ENCODE measurements around the gene MAGI2. TPM values are rescaled to one million over a fixed set of nuclear protein-coding genes. Genes with fewer than 3 reads are reported as not detected.

The MAGI2 gene
- total and polyA plus RNA-seq, 4 donors, result 0.37 to 4.1 (median 1.4) TPM

DNA sequence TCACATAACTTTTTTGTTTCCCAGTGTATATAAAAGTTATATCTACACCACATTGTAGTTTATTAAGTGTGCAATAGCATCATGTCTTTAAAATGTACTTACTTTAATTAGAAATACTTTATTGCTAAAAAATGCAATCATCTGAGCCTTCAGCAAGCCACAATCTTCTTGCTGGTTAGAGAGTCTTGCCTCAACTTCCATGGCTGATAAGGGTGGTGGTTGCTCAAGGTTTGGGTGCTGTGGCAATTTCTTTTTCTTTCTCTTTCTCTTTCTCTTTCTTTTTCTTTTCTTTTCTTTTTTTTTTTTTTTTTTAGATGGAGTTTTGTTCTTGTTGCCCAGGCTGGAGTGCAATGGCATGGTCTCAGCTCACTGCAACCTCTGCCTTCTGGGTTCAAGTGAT, 360.0 kb downstream of the MAGI2 start (continued):
- TF ChIP-seq HNF4G (IDR thresholded peaks at IDR 0.05) (no peak), ATF3 (IDR thresholded peaks at IDR 0.05) (no peak), FOXA1 (IDR thresholded peaks at IDR 0.05) (no peak), SP1 (IDR thresholded peaks at IDR 0.05) (no peak), FOXA2 (IDR thresholded peaks at IDR 0.05) (no peak)

DNA sequence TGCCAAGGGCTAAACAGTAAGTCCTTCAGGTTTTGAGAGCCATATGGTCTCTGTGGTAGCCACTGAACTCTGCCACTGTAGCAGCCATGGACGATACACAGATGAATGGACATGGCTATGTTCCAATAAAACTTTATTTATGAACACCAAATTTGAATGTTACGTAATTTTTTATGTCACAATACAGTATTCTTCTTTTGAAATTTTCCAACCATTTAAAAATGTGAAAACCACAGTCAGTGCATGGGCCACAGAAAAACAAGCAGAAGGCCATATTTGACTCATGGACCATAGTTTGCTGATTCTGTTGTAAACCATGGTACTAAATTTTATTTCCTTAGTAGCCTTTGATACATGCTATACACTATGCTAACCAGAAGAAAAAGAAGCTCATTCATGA, 361.8 kb downstream of the MAGI2 start:
- Histone ChIP-seq H3K27ac (ENCODE audit: low read depth in 1 of 2, low read length in 2 of 2) (no peak overlapping the region), H3K36me3 (ENCODE audit: control insufficient read depth in 4 of 4, insufficient read depth in 3 of 4, low read depth in 1 of 4, low read length in 3 of 4) (no peaks in the 10 kb centered on the region), H3K9me3 (ENCODE audit: control insufficient read depth in 4 of 4, low read length in 3 of 4) (no peaks in the 10 kb centered on the region), H3K27me3 (ENCODE audit: control insufficient read depth in 4 of 4, insufficient read depth in 4 of 4, low read length in 3 of 4) (no peaks in the 10 kb centered on the region), H3K4me1 (ENCODE audit: control insufficient read depth in 4 of 4, insufficient read depth in 4 of 4, low read length in 3 of 4) (no peaks in the 10 kb centered on the region), H3K9ac (ENCODE audit: low read depth in 1 of 2, low read length in 2 of 2) (no peak overlapping the region), H3K4me3 (ENCODE audit: low read depth in 1 of 3, low read length in 3 of 3) (no peak overlapping the region)
- DNase-seq (ENCODE audit: low spot score), result no peak
- 85% methylated on average over 2 of the region's 2 CpGs for WGBS
- TF ChIP-seq JUND (IDR thresholded peaks at IDR 0.05) (no peak), CTCF (IDR thresholded peaks at IDR 0.05; ENCODE audit: low read depth, low read length, missing input control) (no peak), HNF4G (IDR thresholded peaks at IDR 0.05) (no peak), RAD21 (IDR thresholded peaks at IDR 0.05) (no peak), EGR1 (IDR thresholded peaks at IDR 0.05; ENCODE audit: low read depth in 2 of 2) (no peak), YY1 (IDR thresholded peaks at IDR 0.05) (no peak), FOXA1 (IDR thresholded peaks at IDR 0.05) (no peak), HNF4A (conservative IDR thresholded peaks at IDR 0.05) (no peak), GABPA (IDR thresholded peaks at IDR 0.05 in 1 of 2, conservative IDR thresholded peaks at IDR 0.05 in 1 of 2) (no peak), NR2F2 (IDR thresholded peaks at IDR 0.05) (no peak), SP1 (IDR thresholded peaks at IDR 0.05) (no peak), ATF3 (IDR thresholded peaks at IDR 0.05) (no peak), RXRA (IDR thresholded peaks at IDR 0.05) (no peak), FOXA2 (IDR thresholded peaks at IDR 0.05) (no peak), TAF1 (conservative IDR thresholded peaks at IDR 0.05) (no peak)
- TF ChIP-seq, protein P1, sequence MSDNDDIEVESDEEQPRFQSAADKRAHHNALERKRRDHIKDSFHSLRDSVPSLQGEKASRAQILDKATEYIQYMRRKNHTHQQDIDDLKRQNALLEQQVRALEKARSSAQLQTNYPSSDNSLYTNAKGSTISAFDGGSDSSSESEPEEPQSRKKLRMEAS (IDR thresholded peaks at IDR 0.05), result no peak
- TF ChIP-seq, protein P2, sequence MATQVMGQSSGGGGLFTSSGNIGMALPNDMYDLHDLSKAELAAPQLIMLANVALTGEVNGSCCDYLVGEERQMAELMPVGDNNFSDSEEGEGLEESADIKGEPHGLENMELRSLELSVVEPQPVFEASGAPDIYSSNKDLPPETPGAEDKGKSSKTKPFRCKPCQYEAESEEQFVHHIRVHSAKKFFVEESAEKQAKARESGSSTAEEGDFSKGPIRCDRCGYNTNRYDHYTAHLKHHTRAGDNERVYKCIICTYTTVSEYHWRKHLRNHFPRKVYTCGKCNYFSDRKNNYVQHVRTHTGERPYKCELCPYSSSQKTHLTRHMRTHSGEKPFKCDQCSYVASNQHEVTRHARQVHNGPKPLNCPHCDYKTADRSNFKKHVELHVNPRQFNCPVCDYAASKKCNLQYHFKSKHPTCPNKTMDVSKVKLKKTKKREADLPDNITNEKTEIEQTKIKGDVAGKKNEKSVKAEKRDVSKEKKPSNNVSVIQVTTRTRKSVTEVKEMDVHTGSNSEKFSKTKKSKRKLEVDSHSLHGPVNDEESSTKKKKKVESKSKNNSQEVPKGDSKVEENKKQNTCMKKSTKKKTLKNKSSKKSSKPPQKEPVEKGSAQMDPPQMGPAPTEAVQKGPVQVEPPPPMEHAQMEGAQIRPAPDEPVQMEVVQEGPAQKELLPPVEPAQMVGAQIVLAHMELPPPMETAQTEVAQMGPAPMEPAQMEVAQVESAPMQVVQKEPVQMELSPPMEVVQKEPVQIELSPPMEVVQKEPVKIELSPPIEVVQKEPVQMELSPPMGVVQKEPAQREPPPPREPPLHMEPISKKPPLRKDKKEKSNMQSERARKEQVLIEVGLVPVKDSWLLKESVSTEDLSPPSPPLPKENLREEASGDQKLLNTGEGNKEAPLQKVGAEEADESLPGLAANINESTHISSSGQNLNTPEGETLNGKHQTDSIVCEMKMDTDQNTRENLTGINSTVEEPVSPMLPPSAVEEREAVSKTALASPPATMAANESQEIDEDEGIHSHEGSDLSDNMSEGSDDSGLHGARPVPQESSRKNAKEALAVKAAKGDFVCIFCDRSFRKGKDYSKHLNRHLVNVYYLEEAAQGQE (IDR thresholded peaks at IDR 0.05), result no peak
- TF ChIP-seq, protein P3, sequence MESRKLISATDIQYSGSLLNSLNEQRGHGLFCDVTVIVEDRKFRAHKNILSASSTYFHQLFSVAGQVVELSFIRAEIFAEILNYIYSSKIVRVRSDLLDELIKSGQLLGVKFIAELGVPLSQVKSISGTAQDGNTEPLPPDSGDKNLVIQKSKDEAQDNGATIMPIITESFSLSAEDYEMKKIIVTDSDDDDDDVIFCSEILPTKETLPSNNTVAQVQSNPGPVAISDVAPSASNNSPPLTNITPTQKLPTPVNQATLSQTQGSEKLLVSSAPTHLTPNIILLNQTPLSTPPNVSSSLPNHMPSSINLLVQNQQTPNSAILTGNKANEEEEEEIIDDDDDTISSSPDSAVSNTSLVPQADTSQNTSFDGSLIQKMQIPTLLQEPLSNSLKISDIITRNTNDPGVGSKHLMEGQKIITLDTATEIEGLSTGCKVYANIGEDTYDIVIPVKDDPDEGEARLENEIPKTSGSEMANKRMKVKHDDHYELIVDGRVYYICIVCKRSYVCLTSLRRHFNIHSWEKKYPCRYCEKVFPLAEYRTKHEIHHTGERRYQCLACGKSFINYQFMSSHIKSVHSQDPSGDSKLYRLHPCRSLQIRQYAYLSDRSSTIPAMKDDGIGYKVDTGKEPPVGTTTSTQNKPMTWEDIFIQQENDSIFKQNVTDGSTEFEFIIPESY (IDR thresholded peaks at IDR 0.05), result no peak

Data from liver (tissue), 9 donors.